Loucy (cell line): ENCODE data around the gene TUFT1.

Source experiments
- H2AFZ ChIP-seq: fragments of 200-600 bp; sonication (generic); 2 replicates; pipeline ENCODE4 v1.6.0; 2016; ENCODE audit warnings: antibody characterized with exemption, mild to moderate bottlenecking, low read length, moderate library complexity
- H3F3A ChIP-seq: fragments of 200-600 bp; 2 replicates; pipeline ENCODE4 v1.6.0; 2016; ENCODE audit warnings: antibody characterized with exemption, low read depth, mild to moderate bottlenecking
- H3K27me3 ChIP-seq: fragments of 200-600 bp; sonication (generic); 2 replicates; pipeline ENCODE4 v1.6.1; 2014; ENCODE audit warnings: low read length, mild to moderate bottlenecking; ENCODE audit not compliant: insufficient read depth, poor library complexity, severe bottlenecking
- H3K36me3 ChIP-seq: fragments of 200-600 bp; sonication (generic); 2 replicates; pipeline ENCODE4 v1.6.1; 2016; ENCODE audit warnings: low read length; ENCODE audit not compliant: insufficient read depth
- H3K4me1 ChIP-seq: fragments of 200-600 bp; sonication (generic); 2 replicates; pipeline ENCODE4 v1.5.1; 2014; ENCODE audit warnings: low read length, mild to moderate bottlenecking; ENCODE audit not compliant: insufficient read depth, poor library complexity, severe bottlenecking
- H3K4me2 ChIP-seq: fragments of 200-600 bp; sonication (generic); 2 replicates; pipeline ENCODE4 v1.6.0; 2014; ENCODE audit warnings: antibody characterized with exemption, low read length, low read depth, mild to moderate bottlenecking; ENCODE audit not compliant: poor library complexity, severe bottlenecking
- H3K4me3 ChIP-seq: fragments of 200-600 bp; sonication (generic); 2 replicates; pipeline ENCODE4 v1.5.1; 2014; ENCODE audit warnings: low read length, mild to moderate bottlenecking, mixed read lengths; ENCODE audit not compliant: poor library complexity, severe bottlenecking
- H3K79me2 ChIP-seq: fragments of 200-600 bp; sonication (generic); 2 replicates; pipeline ENCODE4 v1.6.1; 2014; ENCODE audit warnings: low read length; ENCODE audit not compliant: insufficient read depth
- H3K9ac ChIP-seq: fragments of 200-600 bp; sonication (generic); 2 replicates; pipeline ENCODE4 v1.6.0; 2014; ENCODE audit warnings: mild to moderate bottlenecking, low read depth, low read length, moderate library complexity; ENCODE audit not compliant: poor library complexity, severe bottlenecking
- H3K9me2 ChIP-seq: fragments of 200-600 bp; sonication (generic); replicated peaks from 2 replicates; pipeline ENCODE4 v1.6.1; 2016; ENCODE audit warnings: low read depth, low read length, mixed read lengths
- H3K9me3 ChIP-seq: fragments of 200-600 bp; sonication (generic); 2 replicates; pipeline ENCODE4 v1.6.1; 2014; ENCODE audit warnings: mild to moderate bottlenecking, antibody characterized with exemption, low read length, low read depth; ENCODE audit not compliant: insufficient read depth
- H4K20me1 ChIP-seq: fragments of 200-600 bp; sonication (generic); 2 replicates; pipeline ENCODE4 v1.6.0; 2014; ENCODE audit warnings: antibody characterized with exemption, low read length, mild to moderate bottlenecking; ENCODE audit not compliant: insufficient read depth, poor library complexity, severe bottlenecking
- CTCF ChIP-seq: fragments of 200-600 bp; sonication (generic); conservative IDR thresholded peaks from 2 replicates; pipeline ENCODE4 v1.5.1; 2014; ENCODE audit warnings: mild to moderate bottlenecking, antibody characterized with exemption, low read length
- EZH2phosphoT487 ChIP-seq: fragments of 200-600 bp; IDR thresholded peaks from 2 replicates; pipeline ENCODE4 v1.6.1; 2018; ENCODE audit warnings: antibody characterized with exemption, mild to moderate bottlenecking, moderate library complexity, borderline replicate concordance

Gene TUFT1

DNA sequence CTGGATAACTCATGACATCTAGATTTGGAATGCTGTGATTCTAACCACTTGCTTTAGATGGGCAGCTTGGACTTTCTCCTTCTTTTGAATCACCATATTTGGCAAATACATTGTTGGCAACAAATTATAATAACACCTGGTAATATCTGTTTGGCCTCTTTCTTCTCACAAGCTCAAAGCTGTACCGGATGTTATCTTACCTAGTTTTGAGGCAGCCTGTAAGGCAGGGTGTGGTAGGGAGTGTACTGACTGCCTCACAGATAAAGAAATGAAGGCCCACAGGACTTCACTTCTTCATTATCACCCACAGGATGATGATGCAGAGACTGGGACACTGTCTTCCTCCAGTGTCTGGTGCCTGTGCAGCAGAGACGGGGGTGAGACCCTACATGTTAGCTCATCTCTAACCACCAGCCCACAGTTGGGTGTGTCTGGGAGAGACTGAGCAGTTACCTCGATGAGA is 28.5 kb downstream of the TUFT1 start:
- H4K20me1 ChIP-seq = no peaks in the 10 kb centered on the region
- H3K4me2 ChIP-seq = no peak overlapping the region
- no peaks in the 10 kb centered on the region for H3K36me3 ChIP-seq
- H2AFZ ChIP-seq = no peak overlapping the region
- no peaks in the 10 kb centered on the region for H3F3A ChIP-seq
- no peaks in the 10 kb centered on the region for H3K9me3 ChIP-seq
- H3K9me2 ChIP-seq = no peaks in the 10 kb centered on the region
- H3K4me1 ChIP-seq = no peaks in the 10 kb centered on the region
- no peaks in the 10 kb centered on the region for H3K79me2 ChIP-seq
- no peak overlapping the region for H3K4me3 ChIP-seq
- H3K9ac ChIP-seq = no peak overlapping the region
- no peak for TF ChIP-seq CTCF
- no peak for TF ChIP-seq EZH2phosphoT487
- no peaks in the 10 kb centered on the region for H3K27me3 ChIP-seq

DNA sequence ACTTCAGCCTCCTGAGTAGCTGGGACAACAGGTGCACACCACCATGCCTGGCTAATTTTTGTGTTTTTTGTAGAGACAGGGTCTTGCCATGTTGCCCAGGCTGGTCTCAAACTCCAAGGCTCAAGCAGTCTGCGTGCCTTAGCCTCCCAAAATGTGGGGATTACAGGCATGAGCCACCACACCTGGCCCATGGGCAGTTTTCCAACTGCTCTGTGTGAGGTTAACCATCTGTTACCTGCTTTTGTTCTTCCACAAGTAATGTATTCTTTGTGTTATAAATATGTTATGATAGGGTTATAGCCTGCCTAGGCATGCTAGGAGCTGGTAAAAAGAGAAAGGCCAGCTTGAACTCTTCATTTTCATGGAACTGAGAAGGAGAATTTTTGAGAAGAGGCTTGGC is 30.7 kb downstream of the TUFT1 start:
- H3K79me2 ChIP-seq = no peaks in the 10 kb centered on the region
- no peaks in the 10 kb centered on the region for H3K27me3 ChIP-seq
- no peak overlapping the region for H3K9ac ChIP-seq
- H2AFZ ChIP-seq = no peak overlapping the region
- no peaks in the 10 kb centered on the region for H3F3A ChIP-seq
- H3K9me3 ChIP-seq = no peaks in the 10 kb centered on the region
- no peak for TF ChIP-seq CTCF
- TF ChIP-seq EZH2phosphoT487 = no peak
- H3K4me3 ChIP-seq = no peak overlapping the region
- H3K4me2 ChIP-seq = no peak overlapping the region
- no peaks in the 10 kb centered on the region for H3K9me2 ChIP-seq
- no peaks in the 10 kb centered on the region for H3K36me3 ChIP-seq
- no peaks in the 10 kb centered on the region for H3K4me1 ChIP-seq
- H4K20me1 ChIP-seq = no peaks in the 10 kb centered on the region

GRCh38 chr1:151574575-151575529 is 34.7 kb downstream of the TUFT1 start:
- Histone ChIP-seq H3K36me3 (no peaks in the 10 kb centered on the region), H3K4me2 (no peak overlapping the region), H3K9me2 (no peaks in the 10 kb centered on the region), H3K79me2 (no peaks in the 10 kb centered on the region), H3K9me3 (no peaks in the 10 kb centered on the region), H4K20me1 (no peaks in the 10 kb centered on the region), H3K4me3 (no peak overlapping the region), H2AFZ (no peak overlapping the region), H3K9ac (no peak overlapping the region), H3F3A (no peaks in the 10 kb centered on the region), H3K4me1 (no peaks in the 10 kb centered on the region), H3K27me3 (no peaks in the 10 kb centered on the region)
- TF ChIP-seq EZH2phosphoT487 (no peak), CTCF (no peak)
